Common myeloid progenitor, CD34-positive (primary cell): Measurements from ENCODE around the gene RNF114.
"Not testable (repeated sequence)": the region's sequence is repeated elsewhere in the genome, so short reads cannot be mapped to it uniquely, and the experiment has no call there.

Experiments
- CTCF ChIA-PET: fragments of 350-600 bp; sonication (Branson Sonifier 250); formaldehyde crosslinking; loops from one replicate; lab custom pipeline; 2021; ENCODE audit warnings: antibody characterized with exemption; lab: Charles Lee
- POLR2A ChIA-PET: fragments of 350-600 bp; sonication (Branson Sonifier 250); formaldehyde crosslinking; loops from one replicate; lab custom pipeline; 2021; ENCODE audit warnings: antibody characterized with exemption; lab: Charles Lee
- DNase-seq, 3 donors: peaks; one replicate each; pipeline versions ENCODE4 v3.0.0 to v3.0.0-alpha.2; 2013
- H3K27ac ChIP-seq, 2 experiments: 1 replicate in 1 of 2; 2 replicates in 1 of 2; pipeline ENCODE4 v1.7.0; 2013; ENCODE audit warnings: inconsistent platforms in 2 of 2, low read length in 2 of 2, mild to moderate bottlenecking in 2 of 2, low read depth in 1 of 2, moderate library complexity in 1 of 2; ENCODE audit not compliant: severe bottlenecking in 2 of 2, insufficient read depth in 1 of 2, poor library complexity in 1 of 2
- H3K27me3 ChIP-seq, 5 experiments: replicated peaks in 2 of 5; 1 replicate in 3 of 5; 2 replicates in 2 of 5; pipeline versions ENCODE4 v1.6.1 to v1.7.0; 2013; ENCODE audit warnings: low read length in 4 of 5, mild to moderate bottlenecking in 2 of 5, moderate library complexity in 2 of 5, inconsistent platforms in 1 of 5; ENCODE audit not compliant: insufficient read depth in 5 of 5, control insufficient read depth in 4 of 5
- H3K36me3 ChIP-seq, 4 experiments: 1 replicate in 2 of 4; 2 replicates in 2 of 4; pipeline versions ENCODE4 v1.6.1 to v1.7.0; 2013; ENCODE audit warnings: low read length in 3 of 4, control low read depth in 1 of 4, mild to moderate bottlenecking in 1 of 4; ENCODE audit not compliant: control insufficient read depth in 4 of 4, insufficient read depth in 4 of 4
- H3K4me1 ChIP-seq, 4 experiments: 1 replicate in 3 of 4; 2 replicates in 1 of 4; pipeline versions ENCODE4 v1.6.1 to v1.7.1; 2013; ENCODE audit warnings: low read length in 3 of 4, mild to moderate bottlenecking in 3 of 4, control low read depth in 1 of 4, inconsistent platforms in 1 of 4, moderate library complexity in 1 of 4; ENCODE audit not compliant: control insufficient read depth in 4 of 4, insufficient read depth in 4 of 4; ENCODE audit errors: control extremely low read depth in 1 of 4
- H3K4me3 ChIP-seq, 7 experiments: 1 replicate in 4 of 7; 2 replicates in 3 of 7; pipeline versions ENCODE4 v1.5.1 to v1.7.0; 2013; ENCODE audit warnings: mild to moderate bottlenecking in 7 of 7, low read length in 6 of 7, moderate library complexity in 6 of 7, inconsistent platforms in 2 of 7, low read depth in 2 of 7, control low read depth in 1 of 7; ENCODE audit not compliant: insufficient read depth in 4 of 7, control insufficient read depth in 1 of 7; ENCODE audit errors: extremely low read depth in 1 of 7
- H3K9me3 ChIP-seq, 5 experiments: 1 replicate in 4 of 5; 2 replicates in 1 of 5; pipeline versions ENCODE4 v1.6.1 to v1.7.1; 2013; ENCODE audit warnings: low read length in 4 of 5, mild to moderate bottlenecking in 2 of 5, inconsistent platforms in 1 of 5, low read depth in 1 of 5, moderate library complexity in 1 of 5; ENCODE audit not compliant: control insufficient read depth in 4 of 5, insufficient read depth in 2 of 5; ENCODE audit errors: control extremely low read depth in 1 of 5
- WGBS: methylation state at CpG from one replicate; pipeline ENCODE4 v1.1.5; 2013; ENCODE audit not compliant: insufficient coverage; 5-methylcytosine and 5-hydroxymethylcytosine counted together

Gene RNF114

GRCh38 chr20:49894073-49894470 lies 42.1 kb upstream of the RNF114 start:
- Histone ChIP-seq H3K4me1 (peaks cover 0 to 29% (median 8%) of the 10 kb centered on the region in 4 experiments), H3K36me3 (peaks cover 0 to 9% (median 2%) of the 10 kb centered on the region in 4 experiments), H3K27me3 (no peaks in the 10 kb centered on the region), H3K4me3 (no peak overlapping the region), H3K27ac (no peak overlapping the region), H3K9me3 (no peaks in the 10 kb centered on the region)
- ChIA-PET CTCF (interaction anchor here (0.6 kb wide), 1 partner anchor 13 kb away, joined by 3 read pairs; no protein-coding TSS in a partner anchor), POLR2A (no interaction called here)
- WGBS: 100% methylated on average over 1 of the region's 6 CpGs
- no peak for DNase-seq

- DNase-seq, H3K4me3 ChIP-seq, H3K27me3 ChIP-seq, H3K36me3 ChIP-seq, POLR2A ChIA-PET, H3K27ac ChIP-seq, H3K9me3 ChIP-seq: not testable (repeated sequence)
- 100% methylated on average over 4 of the region's 7 CpGs for WGBS
- CTCF ChIA-PET: interaction anchor here (0.7 kb wide), 1 partner anchor 9 kb away, joined by 3 read pairs; no protein-coding TSS in a partner anchor
- peaks cover 0 to 14% (median 0%) of the 10 kb centered on the region in 4 experiments for H3K4me1 ChIP-seq
Observed at GRCh38 chr20:49895474-49896093, 40.6 kb upstream of the RNF114 start.

DNA sequence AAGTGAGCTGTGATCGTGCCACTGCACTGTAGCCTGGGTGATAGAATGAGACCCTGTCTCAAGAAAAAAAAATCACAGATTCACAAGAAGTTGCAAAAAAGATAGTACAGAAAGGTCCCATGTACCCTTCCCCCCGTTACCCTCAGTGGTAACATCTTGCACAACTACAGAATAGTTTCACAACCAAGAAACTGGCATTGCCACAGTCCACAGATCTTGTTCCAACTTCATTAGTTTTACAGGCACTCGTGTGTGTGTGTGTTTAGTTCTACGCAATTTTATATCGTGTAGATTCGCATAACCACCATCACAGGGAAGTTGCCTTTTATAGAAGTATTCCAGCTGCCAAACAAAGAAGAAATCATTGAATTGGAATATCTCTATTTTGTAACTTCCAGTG lies 40.0 kb upstream of the RNF114 start:
- WGBS: 100% methylated on average over 2 of the region's 6 CpGs
- POLR2A ChIA-PET: no interaction called here
- no peaks in the 10 kb centered on the region for H3K9me3 ChIP-seq
- peaks cover 0 to 8% (median 0%) of the 10 kb centered on the region in 4 experiments for H3K4me1 ChIP-seq
- peaks cover 0 to 3% (median 0%) of the 10 kb centered on the region in 4 experiments for H3K36me3 ChIP-seq
- peak in 2 of 3 donors; percentile 10 for DNase-seq
- no peaks in the 10 kb centered on the region for H3K27me3 ChIP-seq
- no peak overlapping the region for H3K4me3 ChIP-seq
- H3K27ac ChIP-seq: no peak overlapping the region
- CTCF ChIA-PET: interaction anchor here (0.7 kb wide), 1 partner anchor 9 kb away, joined by 3 read pairs; no protein-coding TSS in a partner anchor

DNA sequence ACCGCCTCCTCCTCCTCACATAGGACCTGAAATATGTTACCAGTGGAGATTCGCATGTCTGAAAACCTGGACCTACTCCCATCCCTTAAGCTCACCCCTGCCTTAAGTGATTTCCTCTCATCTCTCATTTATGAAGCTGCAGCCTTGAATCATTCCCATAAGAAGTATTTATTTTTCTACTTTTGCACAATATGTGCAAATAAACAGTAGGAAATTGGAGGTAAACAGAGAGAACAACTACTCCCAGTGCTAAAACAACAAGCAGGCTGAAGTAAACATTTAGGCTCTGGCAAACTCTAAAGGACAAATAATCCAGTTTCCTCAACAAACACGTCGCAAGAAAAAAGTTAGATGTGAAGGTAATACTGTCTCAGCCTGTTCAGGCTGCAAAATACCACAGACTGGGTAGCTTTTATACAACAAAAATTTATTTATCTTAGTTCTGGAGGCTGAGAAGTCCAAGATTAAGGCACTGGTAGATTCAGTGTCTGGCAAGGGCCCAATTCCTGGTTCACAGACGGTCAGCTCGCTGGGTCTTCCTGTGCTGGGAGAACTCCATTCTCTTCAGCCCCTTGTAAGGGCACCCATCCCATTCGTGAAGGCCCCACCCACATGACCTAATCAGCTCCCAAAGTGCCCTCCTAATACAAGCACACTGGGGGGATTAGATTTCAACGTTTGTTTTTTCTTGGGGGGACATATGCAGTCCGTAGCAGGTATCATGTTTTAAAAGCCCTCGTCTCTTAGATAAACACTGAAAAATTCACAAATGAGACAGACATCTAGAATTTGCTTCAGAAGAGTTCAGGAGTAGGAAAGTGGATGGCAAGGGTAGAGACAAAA lies 36.4 kb upstream of the RNF114 start:
- peaks cover 0 to 13% (median 12%) of the 10 kb centered on the region in 4 experiments for H3K36me3 ChIP-seq
- ChIA-PET POLR2A (no interaction called here), CTCF (interaction anchor here (0.8 to 1.3 kb wide), 4 partner anchors 9 to 16 kb away, joined by 3 to 4 read pairs (median 3); no protein-coding TSS in a partner anchor)
- no peaks in the 10 kb centered on the region for H3K9me3 ChIP-seq
- WGBS: 90% methylated on average over 7 of the region's 10 CpGs
- H3K27me3 ChIP-seq: no peaks in the 10 kb centered on the region
- no peaks in the 10 kb centered on the region for H3K4me1 ChIP-seq
- no peak for DNase-seq
- no peak overlapping the region for H3K27ac ChIP-seq
- no peak overlapping the region for H3K4me3 ChIP-seq

DNA sequence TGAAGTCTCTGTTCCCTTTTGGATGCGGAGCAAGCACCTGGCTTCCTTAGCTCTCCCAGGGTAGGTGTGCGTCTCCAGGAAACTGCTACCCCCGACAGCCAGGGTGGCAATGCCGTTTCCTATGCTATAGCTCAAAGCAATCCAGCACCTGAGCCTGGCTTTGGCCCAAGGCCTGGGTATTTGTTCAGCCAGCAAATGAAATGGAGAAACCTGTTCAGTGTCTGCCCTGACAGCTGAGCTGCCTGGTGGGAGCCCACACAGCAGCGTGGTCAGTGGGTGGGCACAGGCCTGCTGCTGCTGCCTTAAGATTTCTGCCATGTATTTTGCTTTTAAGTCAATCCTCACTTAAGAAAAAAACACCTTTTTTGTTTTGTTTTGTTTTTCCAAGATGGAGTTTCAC lies 34.6 kb upstream of the RNF114 start:
- Histone ChIP-seq H3K27me3 (no peaks in the 10 kb centered on the region), H3K27ac (no peak overlapping the region), H3K4me3 (no peak overlapping the region), H3K4me1 (no peaks in the 10 kb centered on the region), H3K9me3 (no peaks in the 10 kb centered on the region), H3K36me3 (peaks cover 2 to 31% (median 29%) of the 10 kb centered on the region in 4 experiments)
- DNase-seq: no peak
- ChIA-PET POLR2A (no interaction called here), CTCF (interaction anchor here (1.3 kb wide), 1 partner anchor 10 kb away, joined by 5 read pairs; no protein-coding TSS in a partner anchor)
- 90% methylated on average over 5 of the region's 5 CpGs for WGBS

GRCh38 chr20:49904440-49905214 lies 31.6 kb upstream of the RNF114 start:
- Histone ChIP-seq H3K27ac (no peak overlapping the region), H3K4me1 (no peaks in the 10 kb centered on the region), H3K27me3 (no peaks in the 10 kb centered on the region), H3K36me3 (peaks cover 2 to 51% (median 45%) of the 10 kb centered on the region in 4 experiments), H3K4me3 (no peak overlapping the region), H3K9me3 (no peaks in the 10 kb centered on the region)
- 97% methylated on average over 9 of the region's 17 CpGs for WGBS
- ChIA-PET POLR2A (interaction anchor here (1.0 kb wide), 1 partner anchor 10 kb away, joined by 4 read pairs; the partner anchor contains the start of gene SPATA2), CTCF (interaction anchor here (2.0 to 3.1 kb wide), 2 partner anchors 9 to 17 kb away, joined by 11 to 15 read pairs; no protein-coding TSS in a partner anchor)
- no peak for DNase-seq
